Stomach (tissue), 4 donors: Measurements from ENCODE around the gene UCHL3.

Experiments
- POLR2A ChIP-seq, 4 donors: fragments of 450-650 bp; IDR thresholded peaks; one replicate each; pipeline ENCODE4 v1.6.1; 2016; ENCODE audit warnings: antibody characterized with exemption in 4 of 4, control low read depth in 2 of 4, mild to moderate bottlenecking in 1 of 4, moderate library complexity in 1 of 4
- TF ChIP-seq, protein P1 (sequence below), 7 experiments: fragments of 450-650 bp in 4 of 7; fragments of 200-600 bp in 3 of 7; sonication (generic) in 3 of 7; IDR thresholded peaks; one replicate each; pipeline ENCODE4 v1.5.1; 2016 to 2019; ENCODE audit warnings: antibody characterized with exemption in 7 of 7, control low read depth in 2 of 7, mild to moderate bottlenecking in 1 of 7

- TF ChIP-seq POLR2A (IDR thresholded peaks at IDR 0.05): no peak
- TF ChIP-seq, protein P1, sequence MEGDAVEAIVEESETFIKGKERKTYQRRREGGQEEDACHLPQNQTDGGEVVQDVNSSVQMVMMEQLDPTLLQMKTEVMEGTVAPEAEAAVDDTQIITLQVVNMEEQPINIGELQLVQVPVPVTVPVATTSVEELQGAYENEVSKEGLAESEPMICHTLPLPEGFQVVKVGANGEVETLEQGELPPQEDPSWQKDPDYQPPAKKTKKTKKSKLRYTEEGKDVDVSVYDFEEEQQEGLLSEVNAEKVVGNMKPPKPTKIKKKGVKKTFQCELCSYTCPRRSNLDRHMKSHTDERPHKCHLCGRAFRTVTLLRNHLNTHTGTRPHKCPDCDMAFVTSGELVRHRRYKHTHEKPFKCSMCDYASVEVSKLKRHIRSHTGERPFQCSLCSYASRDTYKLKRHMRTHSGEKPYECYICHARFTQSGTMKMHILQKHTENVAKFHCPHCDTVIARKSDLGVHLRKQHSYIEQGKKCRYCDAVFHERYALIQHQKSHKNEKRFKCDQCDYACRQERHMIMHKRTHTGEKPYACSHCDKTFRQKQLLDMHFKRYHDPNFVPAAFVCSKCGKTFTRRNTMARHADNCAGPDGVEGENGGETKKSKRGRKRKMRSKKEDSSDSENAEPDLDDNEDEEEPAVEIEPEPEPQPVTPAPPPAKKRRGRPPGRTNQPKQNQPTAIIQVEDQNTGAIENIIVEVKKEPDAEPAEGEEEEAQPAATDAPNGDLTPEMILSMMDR (IDR thresholded peaks at IDR 0.05): no peak
These were observed 15.7 kb upstream of the UCHL3 start for GRCh38 chr13:75533861-75534260.
